Inflammatory macrophage (primary cell): ENCODE results near the gene ZRSR2.
"Not testable (repeated sequence)": the region's sequence is repeated elsewhere in the genome, so short reads cannot be mapped to it uniquely, and the experiment has no call there.

Source experiments
- DNase-seq, 2 donors: peaks; one replicate each; pipeline ENCODE4 v3.0.0-alpha.2; 2020 to 2022

Gene ZRSR2

GRCh38 chrX:15797707-15798106 is 7.4 kb downstream of the ZRSR2 start:
- DNase-seq: no peak

- DNase-seq: peak; percentile 3 to 87
Observed at GRCh38 chrX:15804563-15804962, 14.3 kb downstream of the ZRSR2 start.

- DNase-seq: no peak
Observed at GRCh38 chrX:15808254-15808653, 18.0 kb downstream of the ZRSR2 start.

GRCh38 chrX:15812192-15812938 is 22.1 kb downstream of the ZRSR2 start:
- peak; percentile 73 to 90 for DNase-seq

- no peak for DNase-seq
Observed at GRCh38 chrX:15813416-15813815, 23.1 kb downstream of the ZRSR2 start.

- peak; percentile 19 to 43 for DNase-seq
Observed at GRCh38 chrX:15814771-15815365, 24.6 kb downstream of the ZRSR2 start.

GRCh38 chrX:15815779-15816437 is 25.6 kb downstream of the ZRSR2 start:
- DNase-seq: peak; percentile 13 to 39

GRCh38 chrX:15816438-15816809 is 26.1 kb downstream of the ZRSR2 start:
- no peak for DNase-seq

GRCh38 chrX:15816886-15817285 is 26.6 kb downstream of the ZRSR2 start:
- peak; percentile 42 to 56 for DNase-seq

- DNase-seq: no peak
Observed at GRCh38 chrX:15820106-15821073, 30.1 kb downstream of the ZRSR2 start.

GRCh38 chrX:15822922-15823321 is 32.6 kb downstream of the ZRSR2 start:
- DNase-seq: no peak

- DNase-seq: no peak
Observed at GRCh38 chrX:15825936-15826335, 35.7 kb downstream of the ZRSR2 start.

- DNase-seq: no peak
Observed at GRCh38 chrX:15829217-15829616, 38.9 kb downstream of the ZRSR2 start.

GRCh38 chrX:15831347-15831746 is 41.1 kb downstream of the ZRSR2 start:
- not testable (repeated sequence) for DNase-seq

- DNase-seq: no peak
Observed at GRCh38 chrX:15834053-15834452, 43.8 kb downstream of the ZRSR2 start.

- no peak for DNase-seq
Observed at GRCh38 chrX:15834827-15835595, 44.7 kb downstream of the ZRSR2 start.

GRCh38 chrX:15838017-15838416 is 47.7 kb downstream of the ZRSR2 start:
- no peak for DNase-seq

- no peak for DNase-seq
Observed at GRCh38 chrX:15841853-15842516, 51.7 kb downstream of the ZRSR2 start.

GRCh38 chrX:15843960-15844359 is 53.7 kb downstream of the ZRSR2 start:
- DNase-seq: no peak

GRCh38 chrX:15848576-15848975 is 58.3 kb downstream of the ZRSR2 start:
- no peak for DNase-seq

GRCh38 chrX:15849555-15849954 is 59.3 kb downstream of the ZRSR2 start:
- no peak for DNase-seq
